ENCODE measurements around the gene TAF1A.

Gene TAF1A

GRCh38 chr1:222589462-222590302 is at the start of gene TAF1A:
Gene TAF1A (minus strand): TSS chr1:222589933.
- H3K4me3 ChIP-seq (ENCODE audit: control insufficient read depth, low read depth, low read length) = peak within 1 kb of the TSS; percentile 69
- DNase-seq (ENCODE audit: low read depth) = peak; percentile 23
- no peak for TF ChIP-seq CTCF (IDR thresholded peaks at IDR 0.05; ENCODE audit: control insufficient read depth, insufficient read depth, low read depth, low read length, missing control alignments)

GRCh38 chr1:222634180-222635013 is 44.7 kb upstream of the TAF1A start:
- peak; percentile 76 for TF ChIP-seq CTCF (IDR thresholded peaks at IDR 0.05; ENCODE audit: control insufficient read depth, insufficient read depth, low read depth, low read length, missing control alignments)
- DNase-seq (ENCODE audit: low read depth) = peak; percentile 75
- no peak overlapping the region for H3K4me3 ChIP-seq (ENCODE audit: control insufficient read depth, low read depth, low read length)

- no peak for DNase-seq (ENCODE audit: low read depth)
- no peak for TF ChIP-seq CTCF (IDR thresholded peaks at IDR 0.05; ENCODE audit: control insufficient read depth, insufficient read depth, low read depth, low read length, missing control alignments)
- H3K4me3 ChIP-seq (ENCODE audit: control insufficient read depth, low read depth, low read length) = no peak overlapping the region
Observed at GRCh38 chr1:222632749-222633148, 43.0 kb upstream of the TAF1A start.

- TF ChIP-seq CTCF (IDR thresholded peaks at IDR 0.05; ENCODE audit: control insufficient read depth, insufficient read depth, low read depth, low read length, missing control alignments) = no peak
- no peak for DNase-seq (ENCODE audit: low read depth)
- no peak overlapping the region for H3K4me3 ChIP-seq (ENCODE audit: control insufficient read depth, low read depth, low read length)
Observed at GRCh38 chr1:222631611-222632208, 42.0 kb upstream of the TAF1A start.

GRCh38 chr1:222629921-222630535 is 40.3 kb upstream of the TAF1A start:
- no peak for DNase-seq (ENCODE audit: low read depth)
- TF ChIP-seq CTCF (IDR thresholded peaks at IDR 0.05; ENCODE audit: control insufficient read depth, insufficient read depth, low read depth, low read length, missing control alignments) = no peak
- no peak overlapping the region for H3K4me3 ChIP-seq (ENCODE audit: control insufficient read depth, low read depth, low read length)

- TF ChIP-seq CTCF (IDR thresholded peaks at IDR 0.05; ENCODE audit: control insufficient read depth, insufficient read depth, low read depth, low read length, missing control alignments) = no peak
- H3K4me3 ChIP-seq (ENCODE audit: control insufficient read depth, low read depth, low read length) = no peak overlapping the region
- peak; percentile 51 for DNase-seq (ENCODE audit: low read depth)
Observed at GRCh38 chr1:222627232-222627631, 37.5 kb upstream of the TAF1A start.
